8988T (cell line): ENCODE results near the gene DOCK6.
"Not testable (repeated sequence)": the region's sequence is repeated elsewhere in the genome, so short reads cannot be mapped to it uniquely, and the experiment has no call there.

Experiments used
- DNase-seq: peaks from one replicate; pipeline ENCODE4 v3.0.0; 2011

DOCK6 gene

DNA sequence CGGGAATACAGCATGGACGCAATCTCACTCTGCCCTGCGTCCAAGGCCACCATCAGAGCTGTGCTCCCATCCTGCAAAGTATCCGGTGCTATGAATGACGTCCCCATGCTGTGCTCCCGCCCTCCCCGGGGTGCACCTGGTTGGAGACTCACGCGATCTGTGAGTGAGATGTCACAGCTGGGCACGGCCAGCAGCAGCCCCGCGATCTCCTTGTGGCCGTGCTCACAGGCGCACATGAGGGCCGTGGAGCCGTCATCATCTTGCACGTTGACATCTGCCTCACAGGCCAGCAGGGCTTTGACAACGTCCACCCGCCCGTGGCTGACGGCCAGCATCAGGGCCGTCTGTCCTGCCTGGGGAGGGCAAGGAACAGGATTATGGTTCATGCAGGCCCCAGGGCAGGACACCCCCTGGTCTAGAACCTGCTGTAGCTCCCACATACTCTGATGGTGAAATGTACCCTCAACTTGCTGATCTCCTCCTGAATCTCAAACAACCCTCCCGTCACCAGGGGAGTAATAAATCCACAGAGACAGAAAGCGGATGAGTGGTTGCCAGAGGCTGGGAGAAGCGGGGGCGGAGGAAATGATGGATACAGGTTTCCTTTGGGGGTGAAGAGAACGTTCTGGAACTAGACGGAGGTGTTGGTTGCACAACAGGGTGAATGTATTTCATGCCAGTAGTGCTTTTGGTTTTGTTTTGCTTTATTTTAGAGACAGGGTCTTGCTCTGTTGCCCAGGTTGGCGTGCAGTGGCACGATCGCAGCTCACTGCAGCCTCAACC is 92.2 kb downstream of the DOCK6 start:
- DNase-seq: no peak

GRCh38 chr19:11168568-11168967 is 93.8 kb downstream of the DOCK6 start:
- DNase-seq: peak; percentile 71

DNA sequence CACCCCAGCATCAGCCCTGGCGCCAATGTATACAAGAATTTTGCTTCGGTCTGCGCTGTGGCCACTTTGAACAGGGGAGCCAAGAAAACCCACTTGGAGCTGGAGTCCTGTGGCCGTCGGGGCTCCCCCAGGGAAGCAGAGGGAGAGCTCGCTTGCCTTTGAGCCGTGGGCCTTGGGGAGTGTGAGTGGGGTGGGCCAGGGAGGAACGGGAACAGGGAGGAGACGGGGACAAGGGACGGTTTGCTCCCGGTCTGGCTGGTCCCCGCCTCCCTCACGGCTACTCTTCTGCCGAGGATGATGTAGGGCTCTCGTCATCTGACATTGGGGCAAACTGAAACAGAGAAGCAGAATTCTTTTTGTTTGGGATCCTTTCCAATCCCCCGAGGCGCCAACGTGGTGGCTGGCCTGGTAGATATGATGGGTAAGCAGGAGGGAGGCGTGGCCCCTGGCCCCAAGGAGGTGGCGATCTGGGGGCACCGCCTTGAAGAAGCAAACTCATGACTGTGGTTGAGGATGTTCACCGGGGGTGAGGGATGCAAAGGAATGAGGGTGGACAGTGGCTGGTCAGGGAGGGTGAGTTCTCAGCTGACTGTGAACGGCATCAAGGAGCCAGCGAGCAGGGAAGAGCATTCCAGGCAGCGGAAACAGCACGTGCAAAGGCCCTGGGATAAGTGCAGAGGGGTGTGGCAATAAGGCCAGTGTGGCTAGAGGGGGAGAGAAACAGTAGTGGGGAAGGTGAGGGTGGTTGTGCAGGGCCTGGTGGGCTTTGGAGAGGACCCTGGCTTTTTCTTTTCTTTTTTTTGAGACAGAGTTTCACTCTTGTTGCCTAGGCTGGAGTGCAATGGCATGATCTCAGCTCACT is 95.8 kb downstream of the DOCK6 start:
- no peak for DNase-seq

DNA sequence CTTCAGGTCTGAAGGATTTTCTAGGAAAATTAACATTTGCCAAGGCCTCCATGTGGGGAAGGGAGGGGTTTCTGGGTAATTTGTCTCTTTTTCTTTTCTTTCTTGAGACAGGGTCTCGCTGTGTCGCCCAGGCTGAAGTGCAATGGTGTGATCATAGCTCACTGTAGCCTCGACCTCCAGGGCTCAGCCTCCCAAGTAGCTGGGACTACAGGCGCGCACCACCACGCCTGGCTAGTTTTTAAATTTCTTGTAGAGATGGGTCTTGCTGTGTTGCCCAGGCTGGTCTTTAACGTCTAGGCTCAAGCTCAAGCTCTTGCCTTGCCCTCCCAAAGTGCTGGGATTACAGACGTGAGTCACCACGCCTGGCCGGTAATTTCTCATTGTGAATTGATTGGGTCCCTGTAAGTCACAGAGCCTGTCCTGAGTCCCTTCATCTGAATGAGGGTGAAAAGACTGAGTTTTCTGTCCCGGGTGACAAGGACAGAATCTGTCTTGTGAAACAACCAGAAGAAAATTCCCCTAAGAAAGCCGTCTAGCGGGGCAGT is 96.8 kb downstream of the DOCK6 start:
- no peak for DNase-seq

DNA sequence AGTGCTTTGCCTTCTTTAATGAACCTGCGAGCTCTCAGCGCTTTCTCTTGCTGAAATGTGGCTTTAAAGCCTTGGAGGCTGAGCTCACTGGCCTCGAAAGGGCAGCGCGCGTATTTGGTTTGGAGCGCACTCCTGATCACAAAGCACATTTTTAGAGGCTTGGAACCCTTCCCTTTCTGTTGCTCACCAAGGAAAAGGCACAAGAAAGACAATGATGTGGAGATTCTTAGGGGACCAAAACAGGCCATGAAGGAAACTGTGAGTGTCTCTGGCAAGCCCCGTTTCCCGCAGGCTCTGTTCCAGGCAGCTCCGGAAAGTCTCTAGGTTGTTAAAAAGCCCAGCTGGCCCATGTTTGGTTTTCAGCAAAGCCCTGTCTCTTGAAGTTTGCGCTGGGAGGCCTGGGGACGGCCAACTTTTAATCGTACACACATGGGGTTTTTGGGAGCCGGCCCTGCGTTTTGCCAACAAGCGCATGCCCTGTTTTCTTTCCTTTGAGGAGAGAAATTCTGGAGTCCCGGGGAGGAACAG is 97.4 kb downstream of the DOCK6 start:
- no peak for DNase-seq

DNA sequence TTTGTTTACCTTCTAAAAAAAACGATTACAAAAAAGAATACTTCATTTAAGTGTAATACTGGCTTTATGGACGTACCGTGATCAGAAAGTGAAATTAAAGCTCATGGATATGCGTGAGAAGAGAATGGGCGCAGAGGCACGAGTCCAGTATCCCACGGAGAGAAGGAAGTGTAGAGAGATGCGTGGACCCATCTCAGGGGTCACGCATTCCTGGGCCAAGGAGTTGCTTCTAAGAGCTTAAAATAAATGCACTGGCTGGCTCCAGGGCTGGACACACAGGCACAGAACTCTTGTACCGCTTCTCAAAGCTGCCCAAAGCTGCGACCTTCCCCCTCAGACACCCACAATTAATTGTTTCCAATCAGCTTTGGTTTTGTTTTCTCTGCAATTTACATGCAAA is 98.0 kb downstream of the DOCK6 start:
- DNase-seq: no peak

DNA sequence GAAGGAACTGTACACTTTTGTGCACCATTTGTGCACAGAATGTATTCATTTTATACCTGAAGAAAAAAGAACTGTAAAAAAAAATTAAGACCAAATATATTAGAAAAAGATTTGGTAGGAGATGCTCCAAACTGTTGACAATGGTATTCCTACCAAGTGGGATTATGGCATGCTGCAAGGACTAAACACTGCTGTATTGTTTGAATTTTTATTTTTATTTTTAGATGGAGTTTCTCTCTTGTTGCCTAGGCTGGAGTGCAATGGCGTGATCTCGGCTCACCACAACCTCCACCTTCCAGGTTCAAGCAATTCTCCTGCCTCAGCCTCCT is 101.9 kb downstream of the DOCK6 start:
- DNase-seq: not testable (repeated sequence)

DNA sequence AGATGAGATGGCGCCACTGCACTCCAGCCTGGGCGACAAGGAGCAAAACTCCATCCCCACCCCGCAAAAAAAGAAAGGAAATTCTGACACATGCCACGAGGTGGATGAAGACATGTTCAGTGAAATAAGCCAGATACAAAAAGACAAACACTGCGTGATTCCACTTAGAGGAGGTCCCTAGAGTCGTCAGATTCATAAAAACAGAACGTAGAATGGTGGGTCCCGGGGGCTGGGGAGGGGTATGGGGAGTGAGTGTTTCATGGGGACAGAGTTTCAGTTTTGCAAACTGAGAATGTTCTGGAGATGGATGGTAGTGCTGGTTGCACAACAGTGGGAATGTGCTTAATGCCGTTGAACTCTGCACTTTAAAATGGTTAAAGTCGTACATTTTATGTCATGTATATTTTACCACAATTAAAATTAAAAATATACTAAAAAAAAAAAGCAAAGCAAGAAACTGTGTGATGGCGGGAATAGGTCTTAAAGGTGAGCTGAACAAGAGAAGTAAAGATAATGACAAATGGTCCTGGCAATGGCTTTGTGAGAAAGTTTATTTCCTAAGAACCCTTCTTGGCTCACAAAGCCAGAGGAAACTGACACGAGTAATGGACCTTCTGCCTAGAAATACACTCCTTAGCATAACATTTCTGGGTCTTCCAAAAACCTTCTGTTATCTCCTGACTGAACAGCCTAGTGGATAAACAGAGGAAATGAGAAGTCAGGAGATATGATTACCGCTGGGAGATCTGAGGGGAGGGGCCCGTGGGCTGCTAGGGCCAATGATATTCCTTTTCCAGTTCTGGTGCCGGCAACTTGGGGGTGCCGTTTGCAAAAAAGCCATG is 102.5 kb downstream of the DOCK6 start:
- no peak for DNase-seq

GRCh38 chr19:11155373-11156120 is 106.8 kb downstream of the DOCK6 start, which contains the start of gene SPC24:
SPC24 (minus strand) TSS chr19:11155782; CDS start chr19:11155776, 6 bp downstream.
- peak; percentile 86 for DNase-seq

DNA sequence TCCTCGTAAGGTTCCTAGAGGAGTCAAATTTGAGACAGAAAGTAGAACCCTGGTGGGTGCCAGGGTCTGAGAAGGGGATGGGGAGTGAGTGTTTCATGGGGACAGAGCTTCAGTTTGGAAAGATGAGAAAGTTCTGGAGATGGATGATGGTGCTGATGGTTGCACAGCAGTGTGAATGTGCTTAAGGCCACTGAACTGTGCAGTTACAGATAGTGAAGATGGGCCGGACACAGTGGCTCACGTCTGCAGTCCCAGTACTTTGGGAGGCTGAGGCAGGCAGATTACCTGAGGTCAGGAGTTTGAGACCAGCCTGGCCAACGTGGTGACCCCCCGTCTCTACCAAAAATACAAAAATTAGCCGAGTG is 107.7 kb downstream of the DOCK6 start:
- DNase-seq: no peak

- DNase-seq: no peak
Measured at GRCh38 chr19:11152318-11153062, 109.8 kb downstream of the DOCK6 start.

- DNase-seq: no peak
Measured at GRCh38 chr19:11151181-11151580, 111.1 kb downstream of the DOCK6 start.
